ENCODE results near the gene ANKRD31. TPM values are rescaled to one million over a fixed set of nuclear protein-coding genes. Genes with fewer than 3 reads are reported as not detected.
"Not testable (repeated sequence)": the region's sequence is repeated elsewhere in the genome, so short reads cannot be mapped to it uniquely, and the experiment has no call there.

ANKRD31 gene
- polyA plus RNA-seq: 0.21 TPM
- long read RNA-seq, donor 1: 0 reads
- long read RNA-seq, donor 2: 0 reads
- long read RNA-seq, donor 3: 0 reads
- long read RNA-seq, donor 4: 0 reads
- long read RNA-seq, donor 5: 0 reads
- long read RNA-seq, donor 6: 0 reads
- long read RNA-seq, donor 7: 0 reads
- long read RNA-seq, donor 8: 0 reads
- long read RNA-seq, donor 9: 0 reads
- long read RNA-seq, donor 10: 0 reads
- long read RNA-seq, donor 11: 0 reads

- Histone ChIP-seq H3K36me3 (ENCODE audit: control insufficient read depth, insufficient read depth, low read length) (no peaks in the 10 kb centered on the region), H3K27ac (ENCODE audit: low read length) (peak within 1 kb of the TSS; percentile 80), H3K27me3 (ENCODE audit: control insufficient read depth, insufficient read depth, low read length) (no peaks in the 10 kb centered on the region), H3K9me3 (ENCODE audit: control insufficient read depth, low read depth, low read length) (no peaks in the 10 kb centered on the region), H3K4me3 (ENCODE audit: low read length) (peak within 1 kb of the TSS; percentile 71), H3K4me1 (ENCODE audit: control insufficient read depth, insufficient read depth, low read length) (peaks cover 5% of the 10 kb centered on the region)
- WGBS (ENCODE audit: insufficient coverage, low lambda C conversion rate): 0% methylated on average over 3 of the region's 58 CpGs
- peak; percentile 87 to 90 for DNase-seq
Measured at GRCh38 chr5:75236322-75237316, at the start of gene ANKRD31. ANKRD31 (minus strand) TSS chr5:75236878; CDS start chr5:75236686, 192 bp downstream.

- H3K27me3 ChIP-seq (ENCODE audit: control insufficient read depth, insufficient read depth, low read length): no peaks in the 10 kb centered on the region
Measured at GRCh38 chr5:75286211-75286773, 49.6 kb upstream of the ANKRD31 start.

GRCh38 chr5:75282581-75282980 is 45.9 kb upstream of the ANKRD31 start:
- Histone ChIP-seq H3K27me3 (ENCODE audit: control insufficient read depth, insufficient read depth, low read length) (no peaks in the 10 kb centered on the region), H3K4me1 (ENCODE audit: control insufficient read depth, insufficient read depth, low read length) (peaks cover 5% of the 10 kb centered on the region), H3K36me3 (ENCODE audit: control insufficient read depth, insufficient read depth, low read length) (no peaks in the 10 kb centered on the region), H3K9me3 (ENCODE audit: control insufficient read depth, low read depth, low read length) (no peaks in the 10 kb centered on the region), H3K27ac (ENCODE audit: low read length) (no peak overlapping the region), H3K4me3 (ENCODE audit: low read length) (no peak overlapping the region)
- WGBS (ENCODE audit: insufficient coverage, low lambda C conversion rate): no CpG with 5 or more reads among the region's 2 CpGs
- DNase-seq: no peak

More at GRCh38 chr5:75286211-75286773, 49.6 kb upstream of the ANKRD31 start:
- Histone ChIP-seq H3K4me1 (ENCODE audit: control insufficient read depth, insufficient read depth, low read length) (no peaks in the 10 kb centered on the region), H3K27ac (ENCODE audit: low read length) (no peak overlapping the region), H3K36me3 (ENCODE audit: control insufficient read depth, insufficient read depth, low read length) (no peaks in the 10 kb centered on the region), H3K9me3 (ENCODE audit: control insufficient read depth, low read depth, low read length) (no peaks in the 10 kb centered on the region), H3K4me3 (ENCODE audit: low read length) (no peak overlapping the region)
- 100% methylated on average over 3 of the region's 3 CpGs for WGBS (ENCODE audit: insufficient coverage, low lambda C conversion rate)
- no peak for DNase-seq

GRCh38 chr5:75281716-75282465 is 45.2 kb upstream of the ANKRD31 start:
- WGBS (ENCODE audit: insufficient coverage, low lambda C conversion rate): 90% methylated on average over 2 of the region's 4 CpGs

GRCh38 chr5:75279321-75279720 is 42.6 kb upstream of the ANKRD31 start:
- no peak overlapping the region for H3K4me3 ChIP-seq (ENCODE audit: low read length)
- no peak for DNase-seq
- H3K36me3 ChIP-seq (ENCODE audit: control insufficient read depth, insufficient read depth, low read length): no peaks in the 10 kb centered on the region
- no peak overlapping the region for H3K27ac ChIP-seq (ENCODE audit: low read length)
- H3K27me3 ChIP-seq (ENCODE audit: control insufficient read depth, insufficient read depth, low read length): no peaks in the 10 kb centered on the region
- H3K9me3 ChIP-seq (ENCODE audit: control insufficient read depth, low read depth, low read length): no peaks in the 10 kb centered on the region
- H3K4me1 ChIP-seq (ENCODE audit: control insufficient read depth, insufficient read depth, low read length): peaks cover 12% of the 10 kb centered on the region
- WGBS (ENCODE audit: insufficient coverage, low lambda C conversion rate): no CpG with 5 or more reads among the region's 1 CpG

More at GRCh38 chr5:75281716-75282465, 45.2 kb upstream of the ANKRD31 start:
- no peak for DNase-seq
- no peaks in the 10 kb centered on the region for H3K27me3 ChIP-seq (ENCODE audit: control insufficient read depth, insufficient read depth, low read length)
- no peaks in the 10 kb centered on the region for H3K9me3 ChIP-seq (ENCODE audit: control insufficient read depth, low read depth, low read length)
- H3K4me1 ChIP-seq (ENCODE audit: control insufficient read depth, insufficient read depth, low read length): peaks cover 9% of the 10 kb centered on the region
- no peaks in the 10 kb centered on the region for H3K36me3 ChIP-seq (ENCODE audit: control insufficient read depth, insufficient read depth, low read length)
- H3K27ac ChIP-seq (ENCODE audit: low read length): no peak overlapping the region
- no peak overlapping the region for H3K4me3 ChIP-seq (ENCODE audit: low read length)

- Histone ChIP-seq H3K9me3 (ENCODE audit: control insufficient read depth, low read depth, low read length) (peaks cover 2% of the 10 kb centered on the region), H3K4me1 (ENCODE audit: control insufficient read depth, insufficient read depth, low read length) (peaks cover 12% of the 10 kb centered on the region), H3K4me3 (ENCODE audit: low read length) (no peak overlapping the region), H3K27ac (ENCODE audit: low read length) (peak overlapping the region; percentile 77), H3K36me3 (ENCODE audit: control insufficient read depth, insufficient read depth, low read length) (no peaks in the 10 kb centered on the region), H3K27me3 (ENCODE audit: control insufficient read depth, insufficient read depth, low read length) (no peaks in the 10 kb centered on the region)
- WGBS (ENCODE audit: insufficient coverage, low lambda C conversion rate): 20% methylated on average over 1 of the region's 4 CpGs
- peak; percentile 81 to 91 for DNase-seq
Measured at GRCh38 chr5:75277463-75277862, 40.8 kb upstream of the ANKRD31 start.

- WGBS (ENCODE audit: insufficient coverage, low lambda C conversion rate): no CpG with 5 or more reads among the region's 3 CpGs
- H3K27ac ChIP-seq (ENCODE audit: low read length): no peak overlapping the region
Measured at GRCh38 chr5:75275756-75276155, 39.1 kb upstream of the ANKRD31 start.

GRCh38 chr5:75275147-75275546 is 38.5 kb upstream of the ANKRD31 start:
- no peaks in the 10 kb centered on the region for H3K27me3 ChIP-seq (ENCODE audit: control insufficient read depth, insufficient read depth, low read length)
- no peak overlapping the region for H3K4me3 ChIP-seq (ENCODE audit: low read length)
- no peak overlapping the region for H3K27ac ChIP-seq (ENCODE audit: low read length)
- DNase-seq: no peak
- H3K36me3 ChIP-seq (ENCODE audit: control insufficient read depth, insufficient read depth, low read length): no peaks in the 10 kb centered on the region
- peaks cover 12% of the 10 kb centered on the region for H3K4me1 ChIP-seq (ENCODE audit: control insufficient read depth, insufficient read depth, low read length)
- no CpG with 5 or more reads among the region's 1 CpG for WGBS (ENCODE audit: insufficient coverage, low lambda C conversion rate)
- peaks cover 6% of the 10 kb centered on the region for H3K9me3 ChIP-seq (ENCODE audit: control insufficient read depth, low read depth, low read length)

More at GRCh38 chr5:75275756-75276155, 39.1 kb upstream of the ANKRD31 start:
- no peak for DNase-seq
- no peaks in the 10 kb centered on the region for H3K27me3 ChIP-seq (ENCODE audit: control insufficient read depth, insufficient read depth, low read length)
- H3K4me3 ChIP-seq (ENCODE audit: low read length): no peak overlapping the region
- no peaks in the 10 kb centered on the region for H3K36me3 ChIP-seq (ENCODE audit: control insufficient read depth, insufficient read depth, low read length)
- H3K9me3 ChIP-seq (ENCODE audit: control insufficient read depth, low read depth, low read length): peaks cover 5% of the 10 kb centered on the region
- H3K4me1 ChIP-seq (ENCODE audit: control insufficient read depth, insufficient read depth, low read length): peaks cover 12% of the 10 kb centered on the region

GRCh38 chr5:75274486-75274885 is 37.8 kb upstream of the ANKRD31 start:
- H3K9me3 ChIP-seq (ENCODE audit: control insufficient read depth, low read depth, low read length): peaks cover 12% of the 10 kb centered on the region
- H3K4me1 ChIP-seq (ENCODE audit: control insufficient read depth, insufficient read depth, low read length): peaks cover 12% of the 10 kb centered on the region
- no CpG with 5 or more reads among the region's 1 CpG for WGBS (ENCODE audit: insufficient coverage, low lambda C conversion rate)
- no peak for DNase-seq
- no peaks in the 10 kb centered on the region for H3K27me3 ChIP-seq (ENCODE audit: control insufficient read depth, insufficient read depth, low read length)
- H3K27ac ChIP-seq (ENCODE audit: low read length): no peak overlapping the region
- H3K36me3 ChIP-seq (ENCODE audit: control insufficient read depth, insufficient read depth, low read length): no peaks in the 10 kb centered on the region
- H3K4me3 ChIP-seq (ENCODE audit: low read length): no peak overlapping the region

GRCh38 chr5:75270605-75271004 is 33.9 kb upstream of the ANKRD31 start:
- H3K9me3 ChIP-seq (ENCODE audit: control insufficient read depth, low read depth, low read length): peaks cover 17% of the 10 kb centered on the region
- H3K27ac ChIP-seq (ENCODE audit: low read length); DNase-seq; H3K4me3 ChIP-seq (ENCODE audit: low read length); H3K36me3 ChIP-seq (ENCODE audit: control insufficient read depth, insufficient read depth, low read length); H3K27me3 ChIP-seq (ENCODE audit: control insufficient read depth, insufficient read depth, low read length); H3K4me1 ChIP-seq (ENCODE audit: control insufficient read depth, insufficient read depth, low read length): not testable (repeated sequence)
- WGBS (ENCODE audit: insufficient coverage, low lambda C conversion rate): no CpG with 5 or more reads among the region's 31 CpGs
